Omental fat pad (tissue), 4 donors: ENCODE measurements around the gene KRTAP19-8. TPM values are rescaled to one million over a fixed set of nuclear protein-coding genes. Genes with fewer than 3 reads are reported as not detected.

Experiments used
- ATAC-seq: fragments of 150-250 bp; one replicate; pipeline ENCODE4 v1.9.1; 2016; ENCODE audit warnings: mild to moderate bottlenecking, moderate library complexity; ENCODE audit not compliant: low FRiP score
- DNase-seq: peaks from one replicate; pipeline ENCODE4 v3.0.0-alpha.2; 2019; ENCODE audit warnings: low spot score
- CTCF ChIP-seq, 3 donors: fragments of 450-650 bp; IDR thresholded peaks; one replicate each; pipeline ENCODE4 v1.5.1; 2016 to 2017; ENCODE audit warnings: antibody characterized with exemption in 3 of 3, mild to moderate bottlenecking in 3 of 3, moderate library complexity in 2 of 3
- total RNA-seq, 4 donors: library from RNA; depleted of rRNA; stranded (reverse); fragments of >200 nt; gene quantifications; one replicate each; pipeline ENCODE4 v1.1.0, GENCODE V29; 2016

The KRTAP19-8 gene
- total RNA-seq, 4 donors from 2014 or later: not detected

- no peak for TF ChIP-seq CTCF (IDR thresholded peaks at IDR 0.05)
- peak; percentile 54 for ATAC-seq
- no peak for DNase-seq
Observed at GRCh38 chr21:30996728-30997127, 41.5 kb downstream of the KRTAP19-8 start.

GRCh38 chr21:30994932-30995331 lies 43.3 kb downstream of the KRTAP19-8 start:
- ATAC-seq (no peak), DNase-seq (no peak)
- TF ChIP-seq CTCF (IDR thresholded peaks at IDR 0.05): no peak

- DNase-seq (no peak), ATAC-seq (no peak)
- TF ChIP-seq CTCF (IDR thresholded peaks at IDR 0.05): no peak
Observed at GRCh38 chr21:30990514-30991262, 47.6 kb downstream of the KRTAP19-8 start.

- ATAC-seq (no peak), DNase-seq (no peak)
- TF ChIP-seq CTCF (IDR thresholded peaks at IDR 0.05): no peak
Observed at GRCh38 chr21:30988706-30989105, 49.6 kb downstream of the KRTAP19-8 start.

Other genes starting within 250 kb of the KRTAP19-8 start
- not detected for gene KRTAP8-1, start 225.2 kb downstream of the KRTAP19-8 start, total RNA-seq
- not detected for gene KRTAP7-1, start 208.7 kb downstream of the KRTAP19-8 start, total RNA-seq
- gene KRTAP11-1, start 156.9 kb downstream of the KRTAP19-8 start, total RNA-seq: not detected